Fibroblast of lung (primary cell): ENCODE measurements around the gene ANKRD6. TPM values are rescaled to one million over a fixed set of nuclear protein-coding genes. Genes with fewer than 3 reads are reported as not detected.

Experiments
- DNase-seq, 2 donors: peaks; one replicate each; pipeline versions ENCODE4 v3.0.0 to v3.0.0-alpha.2; 2010; ENCODE audit warnings: low read depth in 2 of 2
- H2AFZ ChIP-seq: 2 replicates; pipeline ENCODE4 v1.5.1; 2012; ENCODE audit warnings: low read length, control low read depth, inconsistent platforms
- H3K27ac ChIP-seq: 2 replicates; pipeline ENCODE4 v1.5.1; 2011; ENCODE audit warnings: low read length, control low read depth; ENCODE audit not compliant: insufficient read depth
- H3K27me3 ChIP-seq: 2 replicates; pipeline ENCODE4 v1.5.1; 2011; ENCODE audit warnings: mild to moderate bottlenecking, low read length; ENCODE audit not compliant: control insufficient read depth, insufficient read depth
- H3K36me3 ChIP-seq: 2 replicates; pipeline ENCODE4 v1.5.1; 2011; ENCODE audit warnings: low read length; ENCODE audit not compliant: control insufficient read depth, insufficient read depth
- H3K4me1 ChIP-seq: 2 replicates; pipeline ENCODE4 v1.5.1; 2011; ENCODE audit warnings: low read length; ENCODE audit not compliant: control insufficient read depth, insufficient read depth; ENCODE audit errors: extremely low read depth
- H3K4me2 ChIP-seq: 2 replicates; pipeline ENCODE4 v1.5.1; 2011; ENCODE audit warnings: low read length, control low read depth; ENCODE audit not compliant: insufficient read depth; ENCODE audit errors: extremely low read depth
- H3K4me3 ChIP-seq, 4 experiments: fragments of 200-600 bp in 1 of 4; sonication (generic) in 1 of 4; replicated peaks in 1 of 4; 2 replicates each; pipeline ENCODE4 v1.5.1; 2011 to 2016; ENCODE audit warnings: low read length in 4 of 4, low read depth in 3 of 4, mild to moderate bottlenecking in 3 of 4, control low read depth in 2 of 4, inconsistent platforms in 1 of 4, mixed read lengths in 1 of 4; ENCODE audit not compliant: insufficient read depth in 1 of 4; ENCODE audit errors: control extremely low read depth in 1 of 4
- H3K79me2 ChIP-seq: 2 replicates; pipeline ENCODE4 v1.5.1; 2012; ENCODE audit warnings: mild to moderate bottlenecking, low read length, inconsistent platforms; ENCODE audit not compliant: control insufficient read depth, insufficient read depth
- H3K9ac ChIP-seq: 2 replicates; pipeline ENCODE4 v1.5.1; 2011; ENCODE audit warnings: mild to moderate bottlenecking, low read length, control low read depth; ENCODE audit not compliant: insufficient read depth
- H3K9me3 ChIP-seq: 2 replicates; pipeline ENCODE4 v1.5.1; 2012; ENCODE audit warnings: low read depth, low read length; ENCODE audit not compliant: control insufficient read depth, insufficient read depth
- H4K20me1 ChIP-seq: 2 replicates; pipeline ENCODE4 v1.5.1; 2011; ENCODE audit warnings: low read length; ENCODE audit not compliant: control insufficient read depth, insufficient read depth; ENCODE audit errors: extremely low read depth
- EZH2 ChIP-seq: IDR thresholded peaks from 2 replicates; pipeline ENCODE4 v1.5.1; 2012; ENCODE audit warnings: low read length, control low read depth, mild to moderate bottlenecking; ENCODE audit errors: missing control alignments
- polyA plus RNA-seq, 2 donors: library from polyadenylated mRNA; depleted of rRNA in 1 of 2; stranded (reverse) in 1 of 2; unstranded in 1 of 2; fragments of >200 nt; gene quantifications; 2 replicates each; pipeline ENCODE4 v1.2.1, GENCODE V29; 2011 to 2012; ENCODE audit warnings: missing spikeins in 1 of 2
- total RNA-seq: library from RNA; depleted of rRNA; stranded (reverse); fragments of >200 nt; gene quantifications from 2 replicates; pipeline ENCODE4 v1.2.1, GENCODE V29; 2014
- TF ChIP-seq, protein P1 (sequence below), 2 donors: IDR thresholded peaks in 1 of 2; conservative IDR thresholded peaks in 1 of 2; 1 replicate in 1 of 2; 2 replicates in 1 of 2; pipeline ENCODE4 v1.5.1; 2011 to 2012; ENCODE audit warnings: low read length in 2 of 2, control low read depth in 1 of 2, inconsistent platforms in 1 of 2, low read depth in 1 of 2, mild to moderate bottlenecking in 1 of 2

The ANKRD6 gene
- total and polyA plus RNA-seq, 2 donors (not counting 1 experiment from before 2014, with no cell fraction given) = 0.39 to 2.3 TPM

DNA sequence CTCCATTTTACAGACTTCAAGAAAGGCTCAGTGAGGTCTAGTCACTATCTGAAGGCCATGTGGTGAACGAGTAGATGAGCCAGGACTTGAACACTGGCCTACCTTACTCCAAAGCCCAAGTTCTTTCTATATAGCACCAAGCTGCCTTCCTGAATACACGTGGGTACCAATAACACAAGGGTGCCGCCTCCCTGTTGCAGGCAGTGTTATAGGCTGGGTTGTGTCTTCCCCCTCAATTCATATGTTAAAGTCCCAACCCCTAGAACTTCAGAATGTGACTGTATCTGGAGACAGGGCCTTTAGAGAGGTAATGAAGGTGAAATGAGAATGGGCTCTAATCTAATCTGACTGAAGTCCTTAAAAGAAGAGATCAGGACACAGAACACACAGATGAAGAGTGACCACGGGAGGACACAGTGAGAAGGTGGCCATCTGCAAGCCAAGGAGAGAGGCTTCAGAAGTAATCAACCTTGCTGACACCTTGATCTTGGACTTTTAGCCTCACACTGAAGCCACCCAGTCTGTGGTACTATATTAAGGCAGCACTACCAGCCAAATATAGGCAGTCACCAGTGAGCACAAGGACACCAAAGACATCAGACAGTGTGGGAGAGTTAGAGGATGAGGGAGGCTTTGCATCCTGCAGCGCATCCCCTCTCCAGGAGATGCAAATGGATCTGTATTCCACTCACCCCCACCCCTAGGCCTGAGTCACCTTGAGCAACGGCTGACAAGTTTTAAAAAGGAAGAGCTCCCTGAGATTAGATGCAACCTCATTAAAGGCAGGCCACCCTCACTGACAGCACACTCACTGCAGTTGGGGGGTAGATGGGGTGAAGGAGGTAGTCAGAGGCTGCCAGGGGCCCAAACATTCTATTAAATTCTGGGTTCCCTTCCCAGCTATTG, 246.5 kb downstream of the ANKRD6 start:
- no peaks in the 10 kb centered on the region for H3K4me1 ChIP-seq
- peaks cover 6% of the 10 kb centered on the region for H3K36me3 ChIP-seq
- H3K9me3 ChIP-seq = no peaks in the 10 kb centered on the region
- TF ChIP-seq, protein P1, sequence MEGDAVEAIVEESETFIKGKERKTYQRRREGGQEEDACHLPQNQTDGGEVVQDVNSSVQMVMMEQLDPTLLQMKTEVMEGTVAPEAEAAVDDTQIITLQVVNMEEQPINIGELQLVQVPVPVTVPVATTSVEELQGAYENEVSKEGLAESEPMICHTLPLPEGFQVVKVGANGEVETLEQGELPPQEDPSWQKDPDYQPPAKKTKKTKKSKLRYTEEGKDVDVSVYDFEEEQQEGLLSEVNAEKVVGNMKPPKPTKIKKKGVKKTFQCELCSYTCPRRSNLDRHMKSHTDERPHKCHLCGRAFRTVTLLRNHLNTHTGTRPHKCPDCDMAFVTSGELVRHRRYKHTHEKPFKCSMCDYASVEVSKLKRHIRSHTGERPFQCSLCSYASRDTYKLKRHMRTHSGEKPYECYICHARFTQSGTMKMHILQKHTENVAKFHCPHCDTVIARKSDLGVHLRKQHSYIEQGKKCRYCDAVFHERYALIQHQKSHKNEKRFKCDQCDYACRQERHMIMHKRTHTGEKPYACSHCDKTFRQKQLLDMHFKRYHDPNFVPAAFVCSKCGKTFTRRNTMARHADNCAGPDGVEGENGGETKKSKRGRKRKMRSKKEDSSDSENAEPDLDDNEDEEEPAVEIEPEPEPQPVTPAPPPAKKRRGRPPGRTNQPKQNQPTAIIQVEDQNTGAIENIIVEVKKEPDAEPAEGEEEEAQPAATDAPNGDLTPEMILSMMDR (conservative IDR thresholded peaks at IDR 0.05 in 1 of 2, IDR thresholded peaks at IDR 0.05 in 1 of 2; ENCODE audit: low read depth in 1 of 2, low read length in 2 of 2) = no peak
- no peak for DNase-seq
- H4K20me1 ChIP-seq = no peaks in the 10 kb centered on the region
- H3K4me3 ChIP-seq = no peak overlapping the region
- H3K27me3 ChIP-seq = no peaks in the 10 kb centered on the region
- H2AFZ ChIP-seq = no peak overlapping the region
- no peak overlapping the region for H3K27ac ChIP-seq
- H3K4me2 ChIP-seq = no peak overlapping the region
- H3K9ac ChIP-seq = no peak overlapping the region
- no peaks in the 10 kb centered on the region for H3K79me2 ChIP-seq

DNA sequence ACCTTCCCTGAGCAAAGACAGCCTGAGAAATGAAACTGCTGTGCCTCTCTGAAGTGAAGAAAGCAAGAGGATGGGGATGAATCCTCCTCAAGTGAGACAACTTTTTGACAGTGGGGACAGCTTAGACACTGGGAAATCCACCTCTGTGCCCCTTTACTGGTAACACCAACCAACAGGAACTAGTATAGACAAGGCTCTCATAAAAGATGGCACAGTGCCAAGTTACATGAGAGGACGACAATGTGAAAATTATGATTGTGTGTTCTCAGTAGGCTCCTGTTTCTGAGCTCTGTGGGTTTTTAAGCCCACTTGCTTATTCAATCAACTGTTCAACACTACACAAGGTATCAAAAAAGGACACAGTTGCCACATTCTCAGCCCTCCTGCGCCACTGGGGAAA, 247.2 kb downstream of the ANKRD6 start:
- Histone ChIP-seq H3K9me3 (no peaks in the 10 kb centered on the region), H3K27ac (no peak overlapping the region), H3K36me3 (peaks cover 8% of the 10 kb centered on the region), H3K4me2 (no peak overlapping the region), H3K4me1 (no peaks in the 10 kb centered on the region), H3K27me3 (no peaks in the 10 kb centered on the region), H2AFZ (no peak overlapping the region), H3K4me3 (no peak overlapping the region), H4K20me1 (no peaks in the 10 kb centered on the region), H3K9ac (no peak overlapping the region), H3K79me2 (no peaks in the 10 kb centered on the region)
- TF ChIP-seq, protein P1 (conservative IDR thresholded peaks at IDR 0.05 in 1 of 2, IDR thresholded peaks at IDR 0.05 in 1 of 2; ENCODE audit: low read depth in 1 of 2, low read length in 2 of 2) = no peak
- TF ChIP-seq EZH2 = no peak
- DNase-seq = no peak

DNA sequence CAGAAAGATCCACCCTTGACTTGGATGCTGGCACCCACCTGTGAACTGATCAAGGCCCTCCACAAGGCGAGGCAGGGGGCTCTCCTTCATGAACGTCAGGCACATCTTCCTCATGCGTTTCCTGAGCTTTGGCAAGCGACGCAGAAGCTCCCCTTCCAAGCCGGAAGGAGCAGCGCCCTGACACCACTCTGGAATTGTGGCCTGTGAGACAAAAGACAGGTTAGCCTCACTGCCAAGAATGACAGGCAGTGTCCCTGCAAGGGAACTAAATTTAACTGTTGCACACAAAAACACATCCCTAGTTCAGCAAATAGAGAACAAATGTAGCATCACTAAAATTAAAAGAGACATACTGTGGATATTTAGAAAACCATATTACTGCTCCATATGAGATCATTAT, 247.6 kb downstream of the ANKRD6 start:
- no peak for DNase-seq
- H3K27ac ChIP-seq = no peak overlapping the region
- H3K9ac ChIP-seq = no peak overlapping the region
- no peaks in the 10 kb centered on the region for H3K79me2 ChIP-seq
- no peaks in the 10 kb centered on the region for H3K9me3 ChIP-seq
- H3K27me3 ChIP-seq = no peaks in the 10 kb centered on the region
- H2AFZ ChIP-seq = no peak overlapping the region
- no peak overlapping the region for H3K4me3 ChIP-seq
- no peaks in the 10 kb centered on the region for H3K4me1 ChIP-seq
- H3K4me2 ChIP-seq = no peak overlapping the region
- TF ChIP-seq, protein P1 (conservative IDR thresholded peaks at IDR 0.05 in 1 of 2, IDR thresholded peaks at IDR 0.05 in 1 of 2; ENCODE audit: low read depth in 1 of 2, low read length in 2 of 2) = no peak
- no peak for TF ChIP-seq EZH2
- no peaks in the 10 kb centered on the region for H4K20me1 ChIP-seq
- peaks cover 8% of the 10 kb centered on the region for H3K36me3 ChIP-seq
